ENCODE results near the gene TSPAN9.

The TSPAN9 gene

GRCh38 chr12:3236345-3237187 lies 159.4 kb downstream of the TSPAN9 start:
- DNase-seq, result peak; percentile 82

GRCh38 chr12:3238196-3238595 lies 161.0 kb downstream of the TSPAN9 start:
- no peak for DNase-seq

- DNase-seq, result no peak
Measured at GRCh38 chr12:3241621-3242020, 164.4 kb downstream of the TSPAN9 start.

- peak; percentile 53 for DNase-seq
Measured at GRCh38 chr12:3242199-3242863, 165.2 kb downstream of the TSPAN9 start.

GRCh38 chr12:3243376-3244084 lies 166.4 kb downstream of the TSPAN9 start:
- DNase-seq, result no peak

- DNase-seq, result peak; percentile 92
Measured at GRCh38 chr12:3244219-3244750, 167.1 kb downstream of the TSPAN9 start.

GRCh38 chr12:3246253-3246652 lies 169.1 kb downstream of the TSPAN9 start:
- no peak for DNase-seq

- DNase-seq, result peak; percentile 89
Measured at GRCh38 chr12:3247077-3247476, 169.9 kb downstream of the TSPAN9 start.

- peak; percentile 81 for DNase-seq
Measured at GRCh38 chr12:3247629-3248161, 170.5 kb downstream of the TSPAN9 start.

GRCh38 chr12:3249081-3249800 lies 172.1 kb downstream of the TSPAN9 start:
- DNase-seq, result no peak

- DNase-seq, result no peak
Measured at GRCh38 chr12:3250034-3250433, 172.9 kb downstream of the TSPAN9 start.

GRCh38 chr12:3250576-3250975 lies 173.4 kb downstream of the TSPAN9 start:
- DNase-seq, result no peak

GRCh38 chr12:3251067-3251466 lies 173.9 kb downstream of the TSPAN9 start:
- no peak for DNase-seq

GRCh38 chr12:3251691-3252090 lies 174.5 kb downstream of the TSPAN9 start:
- peak; percentile 23 for DNase-seq

- peak; percentile 91 for DNase-seq
Measured at GRCh38 chr12:3252450-3252891, 175.3 kb downstream of the TSPAN9 start.

GRCh38 chr12:3253682-3254275 lies 176.6 kb downstream of the TSPAN9 start:
- DNase-seq, result no peak

GRCh38 chr12:3255057-3255456 lies 177.9 kb downstream of the TSPAN9 start:
- no peak for DNase-seq

- no peak for DNase-seq
Measured at GRCh38 chr12:3256103-3256631, 179.0 kb downstream of the TSPAN9 start.

GRCh38 chr12:3257411-3257810 lies 180.2 kb downstream of the TSPAN9 start:
- DNase-seq, result no peak

- no peak for DNase-seq
Measured at GRCh38 chr12:3259973-3260372, 182.8 kb downstream of the TSPAN9 start.

- peak; percentile 25 for DNase-seq
Measured at GRCh38 chr12:3261782-3262359, 184.7 kb downstream of the TSPAN9 start.
